WTC11 (cell line): Measurements from ENCODE around the gene UBE3C. TPM values are rescaled to one million over a fixed set of nuclear protein-coding genes. Genes with fewer than 3 reads are reported as not detected.

Source experiments
- ATF1 ChIP-seq: sonication (generic); formaldehyde crosslinking; IDR thresholded peaks from 2 replicates; pipeline ENCODE4 v1.8.1; 2023; ENCODE audit warnings: mild to moderate bottlenecking, moderate library complexity, missing genetic modification reagents
- ESRRA ChIP-seq: sonication (generic); formaldehyde crosslinking; IDR thresholded peaks from 2 replicates; pipeline ENCODE4 v1.8.1; 2022; ENCODE audit warnings: mild to moderate bottlenecking, missing genetic modification reagents, borderline replicate concordance
- GRHL2 ChIP-seq: fragments of 250-450 bp; sonication (Bioruptor Pico); IDR thresholded peaks from 2 replicates; pipeline ENCODE4 v1.8.0; 2022; ENCODE audit warnings: mild to moderate bottlenecking, moderate library complexity; ENCODE audit not compliant: insufficient replicate concordance, severe bottlenecking
- HMGA2 ChIP-seq: fragments of 250-450 bp; sonication (Bioruptor Pico); IDR thresholded peaks from 2 replicates; pipeline ENCODE4 v1.4.0; 2021; ENCODE audit warnings: mild to moderate bottlenecking, moderate library complexity
- JAZF1 ChIP-seq: fragments of 250-450 bp; sonication (Bioruptor Pico); IDR thresholded peaks from 2 replicates; pipeline ENCODE4 v1.9.0; 2021; ENCODE audit warnings: moderate library complexity, mild to moderate bottlenecking, inconsistent platforms
- KAT7 ChIP-seq: sonication (generic); formaldehyde crosslinking; IDR thresholded peaks from 2 replicates; pipeline ENCODE4 v1.8.1; 2023; ENCODE audit warnings: missing genetic modification reagents, mild to moderate bottlenecking, borderline replicate concordance
- MLX ChIP-seq: sonication (generic); formaldehyde crosslinking; IDR thresholded peaks from 2 replicates; pipeline ENCODE4 v1.8.1; 2023; ENCODE audit warnings: mild to moderate bottlenecking, missing genetic modification reagents, moderate library complexity
- NFE2L1 ChIP-seq: sonication (generic); formaldehyde crosslinking; IDR thresholded peaks from 2 replicates; pipeline ENCODE4 v1.8.1; 2023; ENCODE audit warnings: missing genetic modification reagents
- PRRX2 ChIP-seq: fragments of 250-450 bp; sonication (Bioruptor Pico); IDR thresholded peaks from 2 replicates; pipeline ENCODE4 v1.8.0; 2021; ENCODE audit warnings: mild to moderate bottlenecking
- RELA ChIP-seq: sonication (generic); formaldehyde crosslinking; IDR thresholded peaks from 2 replicates; pipeline ENCODE4 v1.8.1; 2022; ENCODE audit warnings: missing genetic modification reagents, mild to moderate bottlenecking, borderline replicate concordance
- SMAD3 ChIP-seq: sonication (generic); formaldehyde crosslinking; IDR thresholded peaks from 2 replicates; pipeline ENCODE4 v1.8.0; 2022; ENCODE audit warnings: missing genetic modification reagents, mild to moderate bottlenecking, borderline replicate concordance
- ZNF219 ChIP-seq: sonication (generic); formaldehyde crosslinking; IDR thresholded peaks from 2 replicates; pipeline ENCODE4 v1.8.0; 2023; ENCODE audit warnings: missing genetic modification reagents, mild to moderate bottlenecking, borderline replicate concordance
- total RNA-seq: library from RNA; stranded (reverse); gene quantifications from 3 replicates; pipeline ENCODE4 v1.2.3, GENCODE V29; 2021
- TF ChIP-seq, protein P1 (sequence below): sonication (generic); formaldehyde crosslinking; IDR thresholded peaks from 2 replicates; pipeline ENCODE4 v1.8.1; 2023; ENCODE audit warnings: mild to moderate bottlenecking, moderate library complexity, missing genetic modification reagents
- TF ChIP-seq, protein P2 (sequence below): sonication (generic); formaldehyde crosslinking; conservative IDR thresholded peaks from 2 replicates; pipeline ENCODE4 v1.8.1; 2023; ENCODE audit warnings: mild to moderate bottlenecking, low read depth, missing genetic modification reagents, moderate library complexity
- TF ChIP-seq, protein P3 (sequence below): fragments of 200-600 bp; IDR thresholded peaks from 2 replicates; pipeline ENCODE4 v1.8.0; 2022; ENCODE audit warnings: antibody characterized with exemption
- TF ChIP-seq, protein P4 (sequence below): sonication (generic); formaldehyde crosslinking; IDR thresholded peaks from 2 replicates; pipeline ENCODE4 v1.8.0; 2022; ENCODE audit warnings: missing genetic modification reagents
- TF ChIP-seq, protein P5 (sequence below): sonication (generic); formaldehyde crosslinking; IDR thresholded peaks from 2 replicates; pipeline ENCODE4 v1.8.1; 2023; ENCODE audit warnings: mild to moderate bottlenecking, missing genetic modification reagents

The UBE3C gene
- total RNA-seq, 1 experiment from 2014 or later = 59.7 TPM

DNA sequence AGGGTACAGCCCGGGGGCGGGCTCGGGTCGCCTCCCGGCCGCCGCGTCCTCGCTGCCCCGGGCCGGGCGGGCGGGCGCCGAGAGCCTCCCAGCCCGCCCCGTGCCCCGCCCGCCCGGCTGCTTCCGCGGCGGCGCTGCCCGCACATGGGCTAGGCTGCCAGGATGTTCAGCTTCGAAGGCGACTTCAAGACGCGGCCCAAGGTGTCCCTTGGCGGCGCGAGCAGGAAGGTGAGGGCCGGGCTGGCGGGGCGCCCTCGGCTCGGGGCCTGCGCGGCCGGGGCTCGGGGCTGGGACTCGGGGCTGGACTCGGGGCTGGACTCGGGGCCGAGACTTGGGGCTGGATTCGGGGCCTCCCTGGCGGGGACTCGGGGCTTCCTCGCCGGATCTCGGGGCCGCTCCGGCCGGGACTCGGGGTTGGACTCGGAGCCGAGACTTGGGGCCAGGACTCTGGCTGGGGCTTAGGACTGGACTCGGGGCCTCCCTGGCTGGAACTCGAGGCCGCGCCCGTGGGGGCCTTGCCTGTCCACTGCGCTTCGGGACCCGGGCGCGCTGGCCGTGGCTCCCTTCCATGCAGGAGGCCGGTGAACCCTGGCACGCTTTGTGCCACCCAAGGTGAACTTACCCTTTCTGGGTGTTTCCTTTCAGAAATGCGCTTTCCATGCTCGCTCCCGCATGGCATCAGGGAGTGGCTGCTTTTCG lies 534 bp downstream of the UBE3C start (continued):
- no peak for TF ChIP-seq HMGA2 (CRISPR knock-in tag)
- no peak for TF ChIP-seq NFE2L1 (CRISPR knock-in tag)
- no peak for TF ChIP-seq MLX
- TF ChIP-seq, protein P1, sequence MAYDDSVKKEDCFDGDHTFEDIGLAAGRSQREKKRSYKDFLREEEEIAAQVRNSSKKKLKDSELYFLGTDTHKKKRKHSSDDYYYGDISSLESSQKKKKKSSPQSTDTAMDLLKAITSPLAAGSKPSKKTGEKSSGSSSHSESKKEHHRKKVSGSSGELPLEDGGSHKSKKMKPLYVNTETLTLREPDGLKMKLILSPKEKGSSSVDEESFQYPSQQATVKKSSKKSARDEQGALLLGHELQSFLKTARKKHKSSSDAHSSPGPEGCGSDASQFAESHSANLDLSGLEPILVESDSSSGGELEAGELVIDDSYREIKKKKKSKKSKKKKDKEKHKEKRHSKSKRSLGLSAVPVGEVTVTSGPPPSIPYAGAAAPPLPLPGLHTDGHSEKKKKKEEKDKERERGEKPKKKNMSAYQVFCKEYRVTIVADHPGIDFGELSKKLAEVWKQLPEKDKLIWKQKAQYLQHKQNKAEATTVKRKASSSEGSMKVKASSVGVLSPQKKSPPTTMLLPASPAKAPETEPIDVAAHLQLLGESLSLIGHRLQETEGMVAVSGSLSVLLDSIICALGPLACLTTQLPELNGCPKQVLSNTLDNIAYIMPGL (CRISPR knock-in tag) = peak; percentile 23; the same call in 1 of the 2 replicates
- TF ChIP-seq GRHL2 (CRISPR knock-in tag) = no peak
- TF ChIP-seq, protein P2, sequence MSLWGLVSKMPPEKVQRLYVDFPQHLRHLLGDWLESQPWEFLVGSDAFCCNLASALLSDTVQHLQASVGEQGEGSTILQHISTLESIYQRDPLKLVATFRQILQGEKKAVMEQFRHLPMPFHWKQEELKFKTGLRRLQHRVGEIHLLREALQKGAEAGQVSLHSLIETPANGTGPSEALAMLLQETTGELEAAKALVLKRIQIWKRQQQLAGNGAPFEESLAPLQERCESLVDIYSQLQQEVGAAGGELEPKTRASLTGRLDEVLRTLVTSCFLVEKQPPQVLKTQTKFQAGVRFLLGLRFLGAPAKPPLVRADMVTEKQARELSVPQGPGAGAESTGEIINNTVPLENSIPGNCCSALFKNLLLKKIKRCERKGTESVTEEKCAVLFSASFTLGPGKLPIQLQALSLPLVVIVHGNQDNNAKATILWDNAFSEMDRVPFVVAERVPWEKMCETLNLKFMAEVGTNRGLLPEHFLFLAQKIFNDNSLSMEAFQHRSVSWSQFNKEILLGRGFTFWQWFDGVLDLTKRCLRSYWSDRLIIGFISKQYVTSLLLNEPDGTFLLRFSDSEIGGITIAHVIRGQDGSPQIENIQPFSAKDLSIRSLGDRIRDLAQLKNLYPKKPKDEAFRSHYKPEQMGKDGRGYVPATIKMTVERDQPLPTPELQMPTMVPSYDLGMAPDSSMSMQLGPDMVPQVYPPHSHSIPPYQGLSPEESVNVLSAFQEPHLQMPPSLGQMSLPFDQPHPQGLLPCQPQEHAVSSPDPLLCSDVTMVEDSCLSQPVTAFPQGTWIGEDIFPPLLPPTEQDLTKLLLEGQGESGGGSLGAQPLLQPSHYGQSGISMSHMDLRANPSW (CRISPR knock-in tag) = no peak
- TF ChIP-seq ZNF219 = no peak
- no peak; the same call in 1 of the 2 replicates for TF ChIP-seq ESRRA (CRISPR knock-in tag)
- no peak for TF ChIP-seq PRRX2 (CRISPR knock-in tag)
- no peak for TF ChIP-seq RELA
- TF ChIP-seq, protein P3, sequence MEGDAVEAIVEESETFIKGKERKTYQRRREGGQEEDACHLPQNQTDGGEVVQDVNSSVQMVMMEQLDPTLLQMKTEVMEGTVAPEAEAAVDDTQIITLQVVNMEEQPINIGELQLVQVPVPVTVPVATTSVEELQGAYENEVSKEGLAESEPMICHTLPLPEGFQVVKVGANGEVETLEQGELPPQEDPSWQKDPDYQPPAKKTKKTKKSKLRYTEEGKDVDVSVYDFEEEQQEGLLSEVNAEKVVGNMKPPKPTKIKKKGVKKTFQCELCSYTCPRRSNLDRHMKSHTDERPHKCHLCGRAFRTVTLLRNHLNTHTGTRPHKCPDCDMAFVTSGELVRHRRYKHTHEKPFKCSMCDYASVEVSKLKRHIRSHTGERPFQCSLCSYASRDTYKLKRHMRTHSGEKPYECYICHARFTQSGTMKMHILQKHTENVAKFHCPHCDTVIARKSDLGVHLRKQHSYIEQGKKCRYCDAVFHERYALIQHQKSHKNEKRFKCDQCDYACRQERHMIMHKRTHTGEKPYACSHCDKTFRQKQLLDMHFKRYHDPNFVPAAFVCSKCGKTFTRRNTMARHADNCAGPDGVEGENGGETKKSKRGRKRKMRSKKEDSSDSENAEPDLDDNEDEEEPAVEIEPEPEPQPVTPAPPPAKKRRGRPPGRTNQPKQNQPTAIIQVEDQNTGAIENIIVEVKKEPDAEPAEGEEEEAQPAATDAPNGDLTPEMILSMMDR = no peak
- TF ChIP-seq JAZF1 = no peak
- peak; percentile 17; the same call in 1 of the 2 replicates for TF ChIP-seq KAT7 (CRISPR knock-in tag)
- TF ChIP-seq, protein P4, sequence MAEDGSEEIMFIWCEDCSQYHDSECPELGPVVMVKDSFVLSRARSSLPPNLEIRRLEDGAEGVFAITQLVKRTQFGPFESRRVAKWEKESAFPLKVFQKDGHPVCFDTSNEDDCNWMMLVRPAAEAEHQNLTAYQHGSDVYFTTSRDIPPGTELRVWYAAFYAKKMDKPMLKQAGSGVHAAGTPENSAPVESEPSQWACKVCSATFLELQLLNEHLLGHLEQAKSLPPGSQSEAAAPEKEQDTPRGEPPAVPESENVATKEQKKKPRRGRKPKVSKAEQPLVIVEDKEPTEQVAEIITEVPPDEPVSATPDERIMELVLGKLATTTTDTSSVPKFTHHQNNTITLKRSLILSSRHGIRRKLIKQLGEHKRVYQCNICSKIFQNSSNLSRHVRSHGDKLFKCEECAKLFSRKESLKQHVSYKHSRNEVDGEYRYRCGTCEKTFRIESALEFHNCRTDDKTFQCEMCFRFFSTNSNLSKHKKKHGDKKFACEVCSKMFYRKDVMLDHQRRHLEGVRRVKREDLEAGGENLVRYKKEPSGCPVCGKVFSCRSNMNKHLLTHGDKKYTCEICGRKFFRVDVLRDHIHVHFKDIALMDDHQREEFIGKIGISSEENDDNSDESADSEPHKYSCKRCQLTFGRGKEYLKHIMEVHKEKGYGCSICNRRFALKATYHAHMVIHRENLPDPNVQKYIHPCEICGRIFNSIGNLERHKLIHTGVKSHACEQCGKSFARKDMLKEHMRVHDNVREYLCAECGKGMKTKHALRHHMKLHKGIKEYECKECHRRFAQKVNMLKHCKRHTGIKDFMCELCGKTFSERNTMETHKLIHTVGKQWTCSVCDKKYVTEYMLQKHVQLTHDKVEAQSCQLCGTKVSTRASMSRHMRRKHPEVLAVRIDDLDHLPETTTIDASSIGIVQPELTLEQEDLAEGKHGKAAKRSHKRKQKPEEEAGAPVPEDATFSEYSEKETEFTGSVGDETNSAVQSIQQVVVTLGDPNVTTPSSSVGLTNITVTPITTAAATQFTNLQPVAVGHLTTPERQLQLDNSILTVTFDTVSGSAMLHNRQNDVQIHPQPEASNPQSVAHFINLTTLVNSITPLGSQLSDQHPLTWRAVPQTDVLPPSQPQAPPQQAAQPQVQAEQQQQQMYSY (CRISPR knock-in tag) = no peak
- no peak for TF ChIP-seq SMAD3 (CRISPR knock-in tag)
- TF ChIP-seq, protein P5, sequence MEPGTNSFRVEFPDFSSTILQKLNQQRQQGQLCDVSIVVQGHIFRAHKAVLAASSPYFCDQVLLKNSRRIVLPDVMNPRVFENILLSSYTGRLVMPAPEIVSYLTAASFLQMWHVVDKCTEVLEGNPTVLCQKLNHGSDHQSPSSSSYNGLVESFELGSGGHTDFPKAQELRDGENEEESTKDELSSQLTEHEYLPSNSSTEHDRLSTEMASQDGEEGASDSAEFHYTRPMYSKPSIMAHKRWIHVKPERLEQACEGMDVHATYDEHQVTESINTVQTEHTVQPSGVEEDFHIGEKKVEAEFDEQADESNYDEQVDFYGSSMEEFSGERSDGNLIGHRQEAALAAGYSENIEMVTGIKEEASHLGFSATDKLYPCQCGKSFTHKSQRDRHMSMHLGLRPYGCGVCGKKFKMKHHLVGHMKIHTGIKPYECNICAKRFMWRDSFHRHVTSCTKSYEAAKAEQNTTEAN = no peak
- TF ChIP-seq ATF1 (CRISPR knock-in tag) = no peak
